Epidermal melanocyte (primary cell): ENCODE results near the gene GRK1.
"Not testable (repeated sequence)": the region's sequence is repeated elsewhere in the genome, so short reads cannot be mapped to it uniquely, and the experiment has no call there.

ENCODE experiments used
- DNase-seq: peaks from one replicate; pipeline ENCODE4 v3.0.0; 2011; ENCODE audit warnings: low spot score; ENCODE audit not compliant: insufficient read length

Gene GRK1

DNA sequence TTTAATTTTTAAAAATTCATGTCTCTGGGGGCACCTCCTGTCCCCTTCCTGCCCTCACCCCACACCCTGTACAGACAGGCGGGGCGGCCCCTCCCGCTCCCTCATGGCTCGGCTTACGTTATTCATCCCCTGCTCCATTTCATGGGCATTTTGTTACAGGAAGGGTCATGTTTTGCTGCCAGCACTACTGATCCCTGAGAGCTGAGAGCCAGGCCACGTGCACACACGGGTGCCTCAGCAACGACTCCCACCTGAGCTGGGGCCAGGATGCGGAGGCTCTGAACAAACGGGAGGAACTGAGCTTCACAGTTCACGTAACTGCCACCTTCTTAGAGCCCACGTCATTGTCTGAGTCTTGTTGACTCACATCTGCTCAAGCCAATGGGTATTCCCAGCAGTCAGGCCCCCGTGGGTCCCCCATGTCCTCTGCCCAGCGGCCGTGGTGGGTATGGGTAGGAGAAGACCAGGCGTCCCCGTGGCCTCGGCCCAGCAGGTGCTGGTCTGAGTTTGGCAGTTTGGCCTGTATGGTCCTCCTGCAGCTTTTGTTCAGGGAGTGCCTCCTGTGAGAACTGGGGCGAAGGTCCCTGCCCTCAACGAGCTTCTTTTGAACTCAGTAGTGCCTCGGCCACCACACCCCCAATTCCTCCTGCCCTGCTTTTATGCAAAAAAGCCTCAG, 75.6 kb downstream of the GRK1 start:
- DNase-seq: no peak

GRCh38 chr13:113743366-113744195, 76.6 kb downstream of the GRK1 start:
- DNase-seq: no peak

- DNase-seq: no peak
These were observed 77.4 kb downstream of the GRK1 start for GRCh38 chr13:113744197-113745000.

DNA sequence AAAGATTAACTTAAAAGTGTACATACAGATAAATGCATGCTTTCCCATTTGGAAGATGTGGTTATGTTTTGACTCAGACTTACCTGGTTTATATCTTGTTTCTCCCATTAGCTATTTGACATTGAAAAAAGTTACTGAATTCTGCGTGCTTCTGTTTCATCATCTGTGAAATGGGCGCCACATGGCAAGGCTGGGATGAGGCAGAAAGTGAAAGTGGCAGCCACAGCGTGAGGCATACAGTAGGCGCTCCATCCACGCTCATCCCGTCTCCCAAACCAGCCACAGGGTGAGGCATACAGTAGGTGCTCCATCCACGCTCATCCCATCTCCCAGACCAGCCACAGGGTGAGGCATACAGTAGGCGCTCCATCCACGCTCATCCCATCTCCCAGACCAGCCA, 78.0 kb downstream of the GRK1 start:
- DNase-seq: no peak

- DNase-seq: not testable (repeated sequence)
These were observed 78.6 kb downstream of the GRK1 start for GRCh38 chr13:113745500-113746142.

GRCh38 chr13:113746143-113746525, 79.1 kb downstream of the GRK1 start:
- DNase-seq: no peak

GRCh38 chr13:113746671-113747070, 79.7 kb downstream of the GRK1 start:
- no peak for DNase-seq

- DNase-seq: no peak
These were observed 80.3 kb downstream of the GRK1 start for GRCh38 chr13:113747291-113747833.

GRCh38 chr13:113748101-113748861, 81.3 kb downstream of the GRK1 start:
- no peak for DNase-seq

- no peak for DNase-seq
These were observed 81.9 kb downstream of the GRK1 start for GRCh38 chr13:113748862-113749451.

DNA sequence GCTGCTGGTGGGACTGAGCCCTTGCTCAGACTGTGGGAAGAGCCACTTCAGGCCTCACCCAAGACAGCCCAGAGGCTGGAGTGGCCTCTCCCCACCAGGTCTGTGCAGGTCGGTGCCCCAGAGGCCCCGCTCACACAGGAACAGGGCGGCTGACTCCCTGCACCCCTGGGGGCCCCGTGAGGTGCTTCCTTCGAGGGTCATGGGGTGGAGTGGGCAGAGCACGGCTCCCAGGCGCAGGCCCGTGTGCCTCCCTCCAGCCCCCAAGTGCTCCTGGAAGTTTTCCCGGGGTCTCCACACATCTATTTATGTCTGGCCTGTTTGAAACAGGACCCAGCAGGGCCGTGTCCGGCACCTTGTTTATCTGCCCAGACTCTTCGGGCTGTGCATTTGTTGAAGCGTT, 82.5 kb downstream of the GRK1 start:
- no peak for DNase-seq

DNA sequence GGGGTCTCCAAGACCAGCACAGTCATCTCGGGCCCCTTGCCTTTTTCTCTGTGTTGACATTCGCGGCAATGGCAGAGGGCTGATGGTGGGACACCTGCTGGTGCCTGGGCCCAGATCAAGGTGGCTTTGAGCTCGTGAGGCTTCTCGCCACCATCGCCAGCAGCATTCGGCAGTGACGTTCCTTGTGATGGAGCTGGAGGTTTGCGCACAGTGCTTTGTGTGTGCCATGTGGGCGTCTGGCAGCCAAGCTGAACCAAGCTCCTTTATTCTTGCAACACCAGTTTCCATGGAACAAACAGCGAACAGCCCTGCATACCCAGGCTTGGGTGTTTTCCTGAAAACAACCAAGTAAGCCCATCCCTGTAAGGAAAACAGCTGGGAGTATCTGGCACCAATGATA, 82.9 kb downstream of the GRK1 start:
- DNase-seq: no peak

- no peak for DNase-seq
These were observed 83.8 kb downstream of the GRK1 start for GRCh38 chr13:113750554-113751399.

GRCh38 chr13:113751491-113751890, 84.5 kb downstream of the GRK1 start:
- DNase-seq: no peak

GRCh38 chr13:113752211-113752986, 85.4 kb downstream of the GRK1 start:
- not testable (repeated sequence) for DNase-seq

DNA sequence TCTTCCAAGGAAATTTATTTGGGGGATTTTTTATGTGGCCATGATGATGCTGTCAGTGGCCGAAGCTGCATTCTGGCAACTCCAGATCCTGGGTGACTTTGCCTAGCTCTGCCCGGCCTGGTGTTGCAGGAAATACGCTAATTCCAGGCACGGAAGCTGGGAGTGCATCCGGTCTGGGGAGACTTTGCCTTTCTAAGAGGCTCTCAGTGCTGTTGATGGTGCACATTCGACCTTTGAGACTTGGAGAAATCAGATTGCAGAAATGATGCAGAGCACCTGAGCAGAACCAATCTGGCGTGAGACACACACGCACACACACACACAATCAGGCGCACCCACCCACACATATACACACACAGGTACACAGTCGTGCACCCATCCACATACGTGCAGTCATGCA, 86.2 kb downstream of the GRK1 start:
- no peak for DNase-seq

GRCh38 chr13:113754242-113754641, 87.2 kb downstream of the GRK1 start:
- no peak for DNase-seq

DNA sequence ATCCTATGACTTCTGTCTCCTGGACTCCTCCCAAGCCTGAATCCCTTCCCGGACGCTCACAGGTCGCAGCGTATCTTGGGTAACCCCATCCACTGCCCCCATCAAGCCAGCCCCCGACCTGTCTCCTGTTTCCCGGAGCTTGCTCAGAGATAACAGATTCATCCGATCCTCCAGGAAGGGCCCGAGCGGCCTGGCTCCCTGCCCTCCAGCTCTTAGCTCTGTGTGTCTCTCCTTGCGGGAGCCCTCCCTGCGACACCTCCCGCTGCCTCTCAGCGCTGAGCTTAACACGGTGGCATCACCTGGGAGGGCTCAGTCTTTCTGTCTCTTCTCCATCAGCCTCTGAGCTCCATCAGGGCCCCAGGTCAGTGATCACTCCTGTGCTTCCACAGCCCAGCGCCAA, 87.7 kb downstream of the GRK1 start:
- DNase-seq: no peak
